Calu3 (cell line): Measurements from ENCODE around the gene LRRFIP1. TPM values are rescaled to one million over a fixed set of nuclear protein-coding genes. Genes with fewer than 3 reads are reported as not detected.

Experiments used
- BruUV-seq: library from RNA; stranded (reverse); fragments of 400-500 nt; replicated peaks from 2 replicates; lab custom pipeline; 2021; lab: Mats Ljungman, UMichigan
- CTCF ChIA-PET: fragments of 300-600 bp; sonication (Branson Sonifier 250); formaldehyde crosslinking; loops from one replicate; lab custom pipeline; 2022; ENCODE audit warnings: antibody characterized with exemption; lab: Charles Lee
- DNase-seq: peaks from one replicate; pipeline ENCODE4 v3.0.0; 2022
- H3K27ac Mint-ChIP-seq: one replicate; pipeline ENCODE4 v1.8.0; 2022; ENCODE audit warnings: mixed read lengths; ENCODE audit not compliant: unreplicated experiment
- H3K27me3 Mint-ChIP-seq: one replicate; pipeline ENCODE4 v1.8.0; 2022; ENCODE audit warnings: mixed read lengths; ENCODE audit not compliant: unreplicated experiment
- H3K36me3 Mint-ChIP-seq: one replicate; pipeline ENCODE4 v1.8.0; 2022; ENCODE audit warnings: mild to moderate bottlenecking, moderate library complexity, mixed read lengths; ENCODE audit not compliant: insufficient read depth, unreplicated experiment
- H3K4me1 Mint-ChIP-seq: one replicate; pipeline ENCODE4 v1.8.0; 2022; ENCODE audit warnings: mild to moderate bottlenecking, low read depth, mixed read lengths; ENCODE audit not compliant: unreplicated experiment
- H3K4me3 Mint-ChIP-seq: one replicate; pipeline ENCODE4 v1.8.0; 2022; ENCODE audit warnings: mild to moderate bottlenecking, low read depth, moderate library complexity, mixed read lengths; ENCODE audit not compliant: unreplicated experiment
- H3K9me3 Mint-ChIP-seq: one replicate; pipeline ENCODE4 v1.8.0; 2022; ENCODE audit warnings: low read depth, mixed read lengths; ENCODE audit not compliant: unreplicated experiment
- intact Hi-C: fragments of 100-400 bp; cut with micrococcal nuclease; formaldehyde crosslinking; loops from one replicate; pipeline ENCODE4 v1.10.0; 2022; ENCODE audit not compliant: unreplicated experiment
- total RNA-seq: library from RNA; stranded (reverse); gene quantifications from 2 replicates; pipeline ENCODE4 v1.2.3, GENCODE V29; 2022
- TF ChIP-seq, protein P1 (sequence below): fragments of 200-600 bp; IDR thresholded peaks from one replicate; pipeline ENCODE4 v1.8.0; 2022; ENCODE audit warnings: antibody characterized with exemption; ENCODE audit not compliant: unreplicated experiment

Gene LRRFIP1
- total RNA-seq, 1 experiment from 2014 or later, result 161 TPM

DNA sequence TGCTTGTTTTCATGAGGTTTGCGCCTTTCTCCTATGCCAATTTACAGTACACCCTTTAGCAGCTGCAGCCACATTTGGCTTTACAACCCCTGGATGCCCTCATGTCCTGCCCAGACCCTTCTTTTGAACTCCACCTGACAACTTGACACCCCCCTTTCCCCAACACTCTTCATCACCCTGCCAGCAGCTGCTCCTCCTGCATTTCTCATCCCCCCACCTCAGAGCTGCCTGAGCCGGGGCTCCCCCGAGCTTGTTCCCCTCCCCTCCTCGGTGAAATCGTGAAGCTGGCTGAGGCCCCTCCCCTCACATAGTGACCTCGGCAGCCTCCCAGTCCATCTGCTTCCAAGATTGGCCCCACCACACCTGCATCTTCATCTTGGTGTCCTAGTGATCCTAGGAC, 40.5 kb downstream of the LRRFIP1 start:
- TF ChIP-seq, protein P1, sequence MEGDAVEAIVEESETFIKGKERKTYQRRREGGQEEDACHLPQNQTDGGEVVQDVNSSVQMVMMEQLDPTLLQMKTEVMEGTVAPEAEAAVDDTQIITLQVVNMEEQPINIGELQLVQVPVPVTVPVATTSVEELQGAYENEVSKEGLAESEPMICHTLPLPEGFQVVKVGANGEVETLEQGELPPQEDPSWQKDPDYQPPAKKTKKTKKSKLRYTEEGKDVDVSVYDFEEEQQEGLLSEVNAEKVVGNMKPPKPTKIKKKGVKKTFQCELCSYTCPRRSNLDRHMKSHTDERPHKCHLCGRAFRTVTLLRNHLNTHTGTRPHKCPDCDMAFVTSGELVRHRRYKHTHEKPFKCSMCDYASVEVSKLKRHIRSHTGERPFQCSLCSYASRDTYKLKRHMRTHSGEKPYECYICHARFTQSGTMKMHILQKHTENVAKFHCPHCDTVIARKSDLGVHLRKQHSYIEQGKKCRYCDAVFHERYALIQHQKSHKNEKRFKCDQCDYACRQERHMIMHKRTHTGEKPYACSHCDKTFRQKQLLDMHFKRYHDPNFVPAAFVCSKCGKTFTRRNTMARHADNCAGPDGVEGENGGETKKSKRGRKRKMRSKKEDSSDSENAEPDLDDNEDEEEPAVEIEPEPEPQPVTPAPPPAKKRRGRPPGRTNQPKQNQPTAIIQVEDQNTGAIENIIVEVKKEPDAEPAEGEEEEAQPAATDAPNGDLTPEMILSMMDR, result no peak
- Mint-ChIP-seq H3K27ac (no peak overlapping the region), H3K36me3 (no peaks in the 10 kb centered on the region), H3K4me3 (no peak overlapping the region), H3K9me3 (no peaks in the 10 kb centered on the region), H3K27me3 (peaks cover 69% of the 10 kb centered on the region), H3K4me1 (peaks cover 7% of the 10 kb centered on the region)
- intact Hi-C loops, result no loop called here
- CTCF ChIA-PET, result no interaction called here
- no peak for DNase-seq
- no TSS peak for BruUV-seq

DNA sequence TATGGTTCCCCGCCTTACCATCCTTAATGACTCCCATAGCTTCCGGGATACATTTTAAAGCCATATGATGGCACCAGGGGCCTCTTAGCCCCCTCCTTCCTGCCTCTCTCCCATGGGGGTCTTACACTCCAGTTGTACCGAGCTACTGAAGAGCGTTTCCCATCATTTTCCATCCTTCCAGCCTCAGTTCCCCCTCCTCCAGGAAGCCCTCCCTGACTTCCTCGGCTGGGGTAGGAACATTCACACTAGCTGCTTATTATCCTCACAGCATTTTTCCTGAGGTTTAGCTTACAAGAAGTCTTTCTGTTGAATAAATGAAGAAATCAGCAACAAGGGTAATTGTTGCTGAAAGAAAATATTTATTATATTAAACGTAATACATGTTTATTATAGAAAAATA, 41.1 kb downstream of the LRRFIP1 start:
- Mint-ChIP-seq H3K27me3 (peaks cover 64% of the 10 kb centered on the region), H3K9me3 (no peaks in the 10 kb centered on the region), H3K4me3 (no peak overlapping the region), H3K27ac (no peak overlapping the region), H3K36me3 (peaks cover 3% of the 10 kb centered on the region), H3K4me1 (peaks cover 11% of the 10 kb centered on the region)
- DNase-seq, result no peak
- TF ChIP-seq, protein P1, result no peak
- CTCF ChIA-PET, result no interaction called here
- intact Hi-C loops, result no loop called here
- BruUV-seq, result no TSS peak

DNA sequence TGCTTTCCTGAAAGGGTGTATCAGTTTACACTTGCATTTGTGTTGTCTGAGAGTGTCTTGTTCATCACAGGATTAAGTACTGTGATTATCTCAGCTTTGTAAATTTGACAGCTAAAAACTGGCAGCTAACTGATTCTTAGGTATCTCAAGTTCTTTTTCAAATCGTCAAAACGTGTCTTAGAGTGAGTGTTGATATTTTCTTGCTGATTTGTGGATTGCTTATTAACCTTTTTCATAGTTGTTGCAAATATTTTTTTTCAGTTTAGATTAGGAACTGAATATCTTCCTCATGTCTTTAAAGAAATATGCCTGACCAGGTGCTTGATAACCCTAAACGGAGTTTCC, 41.9 kb downstream of the LRRFIP1 start:
- Mint-ChIP-seq H3K27me3 (peaks cover 56% of the 10 kb centered on the region), H3K4me3 (no peak overlapping the region), H3K27ac (no peak overlapping the region), H3K4me1 (peaks cover 19% of the 10 kb centered on the region), H3K36me3 (peaks cover 10% of the 10 kb centered on the region), H3K9me3 (no peaks in the 10 kb centered on the region)
- intact Hi-C loops, result no loop called here
- BruUV-seq, result no TSS peak
- no peak for DNase-seq
- TF ChIP-seq, protein P1, result no peak
- CTCF ChIA-PET, result interaction anchor here (1.4 kb wide), 1 partner anchor 76 kb away, joined by 5 read pairs; no protein-coding TSS in a partner anchor

DNA sequence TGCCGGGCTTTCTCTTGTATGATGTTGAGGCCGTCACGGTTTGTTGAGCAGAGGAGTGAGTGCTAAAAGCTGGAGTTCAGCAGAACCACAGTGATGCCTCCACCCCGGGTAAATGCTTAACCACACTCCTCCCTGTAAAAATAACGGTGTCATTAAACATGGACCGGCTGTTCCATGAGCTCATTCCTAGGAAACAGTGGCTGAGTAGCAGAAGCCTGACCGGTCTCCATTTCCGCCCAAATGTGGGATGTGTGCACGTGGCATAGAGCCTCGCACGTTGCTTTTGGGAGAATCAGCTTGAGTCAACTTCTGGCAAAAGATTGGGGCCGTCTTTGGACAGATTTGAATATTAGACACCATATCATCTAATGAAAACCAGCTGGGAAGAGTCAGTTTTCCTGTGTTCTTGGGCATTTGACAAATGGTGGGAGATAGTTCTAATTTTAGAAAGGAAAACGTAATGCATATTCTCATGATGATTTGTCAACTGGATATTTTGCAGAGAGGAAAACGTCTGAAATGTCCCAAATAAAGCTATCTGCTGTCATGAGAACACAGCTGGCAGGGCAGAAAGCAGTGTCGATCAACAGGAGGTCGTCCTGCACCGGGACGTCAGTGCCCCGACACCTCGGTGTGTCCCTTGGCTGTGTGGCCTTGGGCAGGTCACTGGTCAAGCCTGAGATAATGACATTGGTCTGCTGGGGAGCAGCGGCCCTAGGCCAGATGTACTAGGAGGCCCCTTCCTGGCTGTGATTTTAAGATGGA, 42.4 kb downstream of the LRRFIP1 start:
- TF ChIP-seq, protein P1, result no peak
- Mint-ChIP-seq H3K4me3 (no peak overlapping the region), H3K4me1 (peaks cover 22% of the 10 kb centered on the region), H3K27me3 (peaks cover 55% of the 10 kb centered on the region), H3K27ac (no peak overlapping the region), H3K36me3 (peaks cover 10% of the 10 kb centered on the region), H3K9me3 (no peaks in the 10 kb centered on the region)
- no peak for DNase-seq
- CTCF ChIA-PET, result interaction anchor here (0.6 to 1.4 kb wide), 2 partner anchors 57 to 75 kb away, joined by 5 to 7 read pairs; no protein-coding TSS in a partner anchor
- no TSS peak for BruUV-seq
- intact Hi-C loops, result no loop called here
